Measurements from ENCODE around the gene ZBTB24. TPM values are rescaled to one million over a fixed set of nuclear protein-coding genes. Genes with fewer than 3 reads are reported as not detected.

ZBTB24 gene
- total RNA-seq, 1 experiment from 2014 or later, result 21.5 TPM

DNA sequence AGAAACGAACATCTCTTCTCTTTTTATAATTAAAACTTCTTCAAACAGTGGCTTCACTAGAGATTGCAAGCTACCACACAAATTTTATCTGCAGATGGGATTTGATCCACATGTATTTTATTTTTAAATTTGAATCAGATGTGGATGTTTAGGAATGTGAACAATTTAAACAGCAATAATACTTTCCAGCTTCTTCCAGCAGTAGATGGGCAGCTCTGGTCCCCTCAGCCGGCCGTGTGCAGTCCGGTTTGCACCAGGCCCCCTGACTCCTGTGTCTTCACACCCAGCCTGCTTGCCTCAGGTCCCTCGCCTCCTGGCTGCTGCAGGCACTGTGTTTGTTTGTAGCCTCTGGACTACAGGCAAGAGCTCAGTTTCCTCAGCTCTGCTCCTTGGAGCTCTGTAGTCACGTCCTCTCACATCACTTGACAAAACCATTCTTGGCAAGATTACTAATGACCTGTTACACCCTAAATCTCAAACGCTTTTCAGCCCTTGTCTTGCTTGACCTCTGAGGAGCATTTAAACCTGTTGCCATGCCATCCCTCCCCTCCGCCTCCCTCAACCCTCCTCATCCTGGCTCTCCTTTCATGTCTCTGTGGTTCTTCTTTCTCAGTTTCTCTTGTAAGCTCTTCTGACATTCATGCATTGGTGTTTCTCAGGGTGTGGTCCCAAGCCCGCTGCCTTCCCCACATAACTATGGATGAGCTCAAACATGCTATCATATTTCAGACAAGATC is 13.2 kb upstream of the ZBTB24 start:
- no peaks in the 10 kb centered on the region for H3K4me1 ChIP-seq (ENCODE audit: control insufficient read depth, insufficient read depth, low read length)
- no peaks in the 10 kb centered on the region for H3K36me3 ChIP-seq (ENCODE audit: control insufficient read depth, insufficient read depth, low read length)
- no peaks in the 10 kb centered on the region for H3K9me3 ChIP-seq (ENCODE audit: control insufficient read depth, insufficient read depth, low read depth, low read length)
- H3K27me3 ChIP-seq (ENCODE audit: control insufficient read depth, insufficient read depth, low read length), result peaks cover 31% of the 10 kb centered on the region
- intact Hi-C loops (cut with micrococcal nuclease; ENCODE audit: unreplicated experiment), result no loop called here
- TF ChIP-seq CTCF (IDR thresholded peaks at IDR 0.05) (no peak), POLR2AphosphoS5 (IDR thresholded peaks at IDR 0.05; ENCODE audit: low read depth, low read length) (no peak), SIN3A (IDR thresholded peaks at IDR 0.05; ENCODE audit: borderline replicate concordance, insufficient read depth, low read depth, low read length) (no peak), TCF7L2 (IDR thresholded peaks at IDR 0.05; ENCODE audit: low read depth, low read length) (no peak)
- TF ChIP-seq, protein P1, sequence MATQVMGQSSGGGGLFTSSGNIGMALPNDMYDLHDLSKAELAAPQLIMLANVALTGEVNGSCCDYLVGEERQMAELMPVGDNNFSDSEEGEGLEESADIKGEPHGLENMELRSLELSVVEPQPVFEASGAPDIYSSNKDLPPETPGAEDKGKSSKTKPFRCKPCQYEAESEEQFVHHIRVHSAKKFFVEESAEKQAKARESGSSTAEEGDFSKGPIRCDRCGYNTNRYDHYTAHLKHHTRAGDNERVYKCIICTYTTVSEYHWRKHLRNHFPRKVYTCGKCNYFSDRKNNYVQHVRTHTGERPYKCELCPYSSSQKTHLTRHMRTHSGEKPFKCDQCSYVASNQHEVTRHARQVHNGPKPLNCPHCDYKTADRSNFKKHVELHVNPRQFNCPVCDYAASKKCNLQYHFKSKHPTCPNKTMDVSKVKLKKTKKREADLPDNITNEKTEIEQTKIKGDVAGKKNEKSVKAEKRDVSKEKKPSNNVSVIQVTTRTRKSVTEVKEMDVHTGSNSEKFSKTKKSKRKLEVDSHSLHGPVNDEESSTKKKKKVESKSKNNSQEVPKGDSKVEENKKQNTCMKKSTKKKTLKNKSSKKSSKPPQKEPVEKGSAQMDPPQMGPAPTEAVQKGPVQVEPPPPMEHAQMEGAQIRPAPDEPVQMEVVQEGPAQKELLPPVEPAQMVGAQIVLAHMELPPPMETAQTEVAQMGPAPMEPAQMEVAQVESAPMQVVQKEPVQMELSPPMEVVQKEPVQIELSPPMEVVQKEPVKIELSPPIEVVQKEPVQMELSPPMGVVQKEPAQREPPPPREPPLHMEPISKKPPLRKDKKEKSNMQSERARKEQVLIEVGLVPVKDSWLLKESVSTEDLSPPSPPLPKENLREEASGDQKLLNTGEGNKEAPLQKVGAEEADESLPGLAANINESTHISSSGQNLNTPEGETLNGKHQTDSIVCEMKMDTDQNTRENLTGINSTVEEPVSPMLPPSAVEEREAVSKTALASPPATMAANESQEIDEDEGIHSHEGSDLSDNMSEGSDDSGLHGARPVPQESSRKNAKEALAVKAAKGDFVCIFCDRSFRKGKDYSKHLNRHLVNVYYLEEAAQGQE (IDR thresholded peaks at IDR 0.05; ENCODE audit: insufficient read depth in 1 of 2, low read depth in 2 of 2, low read length in 1 of 2), result no peak
- H3K27ac ChIP-seq (ENCODE audit: low read length), result no peak overlapping the region
- BruUV-seq (replicated peaks), result no TSS peak
- ATAC-seq (peak; percentile 28; the same call in 1 of the 2 replicates), DNase-seq (ENCODE audit: low read depth, low spot score) (no peak)
- no peak overlapping the region for H3K4me3 ChIP-seq (ENCODE audit: low read depth in 2 of 2, low read length in 2 of 2)
- POLR2A ChIA-PET, result interaction anchor here (0.5 kb wide), 1 partner anchor 833 kb away, joined by 5 read pairs; no protein-coding TSS in a partner anchor
- in situ Hi-C loops (cut with HindIII; ENCODE audit: low pct_unique_long_range_greater_than_20kb, low sequenced_read_pairs), result no loop called here
- CTCF ChIA-PET, result interaction anchor here (0.7 kb wide), 1 partner anchor 327 kb away, joined by 3 read pairs; no protein-coding TSS in a partner anchor

GRCh38 chr6:109493865-109494264 is 10.8 kb upstream of the ZBTB24 start:
- Histone ChIP-seq H3K27ac (ENCODE audit: low read length) (no peak overlapping the region), H3K36me3 (ENCODE audit: control insufficient read depth, insufficient read depth, low read length) (no peaks in the 10 kb centered on the region), H3K4me1 (ENCODE audit: control insufficient read depth, insufficient read depth, low read length) (no peaks in the 10 kb centered on the region), H3K9me3 (ENCODE audit: control insufficient read depth, insufficient read depth, low read depth, low read length) (no peaks in the 10 kb centered on the region), H3K4me3 (ENCODE audit: low read depth in 2 of 2, low read length in 2 of 2) (no peak overlapping the region), H3K27me3 (ENCODE audit: control insufficient read depth, insufficient read depth, low read length) (peaks cover 29% of the 10 kb centered on the region)
- POLR2A ChIA-PET, result no interaction called here
- CTCF ChIA-PET, result no interaction called here
- TF ChIP-seq, protein P1 (IDR thresholded peaks at IDR 0.05; ENCODE audit: insufficient read depth in 1 of 2, low read depth in 2 of 2, low read length in 1 of 2), result no peak
- no peak for TF ChIP-seq SIN3A (IDR thresholded peaks at IDR 0.05; ENCODE audit: borderline replicate concordance, insufficient read depth, low read depth, low read length)
- no TSS peak for BruUV-seq (replicated peaks)
- intact Hi-C loops (cut with micrococcal nuclease; ENCODE audit: unreplicated experiment) (no loop called here), in situ Hi-C loops (cut with HindIII; ENCODE audit: low pct_unique_long_range_greater_than_20kb, low sequenced_read_pairs) (no loop called here)
- DNase-seq (ENCODE audit: low read depth, low spot score), result no peak
- ATAC-seq, result no peak

All from Panc1 (cell line).